ENCODE data around the gene FAM177A1.
"Not testable (repeated sequence)": the region's sequence is repeated elsewhere in the genome, so short reads cannot be mapped to it uniquely, and the experiment has no call there.

FAM177A1 gene, protein sequence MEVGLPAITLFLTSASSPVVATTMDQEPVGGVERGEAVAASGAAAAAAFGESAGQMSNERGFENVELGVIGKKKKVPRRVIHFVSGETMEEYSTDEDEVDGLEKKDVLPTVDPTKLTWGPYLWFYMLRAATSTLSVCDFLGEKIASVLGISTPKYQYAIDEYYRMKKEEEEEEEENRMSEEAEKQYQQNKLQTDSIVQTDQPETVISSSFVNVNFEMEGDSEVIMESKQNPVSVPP

GRCh38 chr14:35046048-35046750 lies at the start of gene FAM177A1:
TSS of gene FAM177A1 (plus strand) at chr14:35046272. CDS start at chr14:35046464, 192 bp downstream.
- in situ Hi-C loops (cut with MboI; ENCODE audit: low sequenced_read_pairs), result no loop called here

- in situ Hi-C loops (cut with MboI; ENCODE audit: low sequenced_read_pairs), result no loop called here
Observed at GRCh38 chr14:34997762-34998161, 48.3 kb upstream of the FAM177A1 start.

DNA sequence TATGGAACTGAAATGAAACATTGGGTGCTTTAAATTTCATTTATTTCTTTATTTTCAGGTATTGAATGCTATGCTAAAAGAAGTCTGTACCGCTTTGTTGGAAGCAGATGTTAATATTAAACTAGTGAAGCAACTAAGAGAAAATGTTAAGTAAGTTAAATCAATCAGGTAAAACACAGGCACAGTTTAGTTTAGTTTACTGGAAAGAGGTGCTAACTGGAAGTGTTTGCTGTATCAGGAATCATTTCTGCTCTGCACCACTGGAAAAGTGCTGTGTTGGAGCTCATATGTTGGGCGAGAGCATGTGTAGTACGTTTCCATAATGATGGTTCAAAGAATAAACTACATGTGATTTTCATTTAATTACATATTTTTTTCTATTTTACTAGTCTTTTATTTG lies 46.6 kb upstream of the FAM177A1 start:
- in situ Hi-C loops (cut with MboI; ENCODE audit: low sequenced_read_pairs), result no loop called here

- in situ Hi-C loops (cut with MboI; ENCODE audit: low sequenced_read_pairs), result no loop called here
Observed at GRCh38 chr14:35001621-35002020, 44.5 kb upstream of the FAM177A1 start.

DNA sequence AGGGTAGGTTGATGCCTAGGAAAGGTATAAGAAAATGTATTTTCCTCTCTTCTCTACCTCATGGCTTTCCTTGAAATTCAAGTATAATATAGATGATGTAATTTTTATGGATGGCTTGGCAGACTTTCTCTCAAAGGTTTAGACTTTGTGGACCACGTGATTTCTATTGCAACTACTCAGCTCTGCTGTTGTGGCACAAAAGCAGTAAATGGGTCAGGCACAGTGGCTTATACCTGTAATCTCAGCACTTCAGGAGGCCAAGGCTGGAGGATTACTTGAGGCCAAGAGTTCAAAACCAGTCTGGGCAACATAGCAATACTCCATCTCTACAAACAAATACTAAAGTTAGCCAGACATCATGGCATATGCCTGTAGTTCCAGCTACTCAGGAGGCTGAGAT lies 41.2 kb upstream of the FAM177A1 start:
- in situ Hi-C loops (cut with MboI; ENCODE audit: low sequenced_read_pairs), result no loop called here

GRCh38 chr14:35016568-35016967 lies 29.5 kb upstream of the FAM177A1 start:
- in situ Hi-C loops (cut with MboI; ENCODE audit: low sequenced_read_pairs), result no loop called here

GRCh38 chr14:35020713-35021112 lies 25.4 kb upstream of the FAM177A1 start:
- in situ Hi-C loops (cut with MboI; ENCODE audit: low sequenced_read_pairs), result no loop called here

DNA sequence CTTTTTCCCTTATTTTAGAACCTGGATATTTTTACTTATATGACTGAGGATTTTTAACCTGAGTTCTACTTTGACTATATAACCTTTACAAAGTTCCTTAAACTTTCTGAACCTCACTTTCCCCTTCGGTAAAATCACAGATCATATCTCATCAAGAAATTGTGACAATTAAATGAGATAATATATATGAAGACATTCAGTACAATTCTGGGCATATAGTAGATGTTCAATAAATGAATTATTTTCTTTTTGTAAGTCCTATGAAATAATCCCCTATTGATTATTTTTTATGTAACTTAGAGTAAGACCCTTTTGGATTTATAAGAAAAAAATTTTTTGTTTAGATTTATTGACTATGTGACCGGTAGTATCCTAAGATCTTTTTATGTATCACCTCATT lies 17.6 kb upstream of the FAM177A1 start:
- in situ Hi-C loops (cut with MboI; ENCODE audit: low sequenced_read_pairs), result no loop called here

DNA sequence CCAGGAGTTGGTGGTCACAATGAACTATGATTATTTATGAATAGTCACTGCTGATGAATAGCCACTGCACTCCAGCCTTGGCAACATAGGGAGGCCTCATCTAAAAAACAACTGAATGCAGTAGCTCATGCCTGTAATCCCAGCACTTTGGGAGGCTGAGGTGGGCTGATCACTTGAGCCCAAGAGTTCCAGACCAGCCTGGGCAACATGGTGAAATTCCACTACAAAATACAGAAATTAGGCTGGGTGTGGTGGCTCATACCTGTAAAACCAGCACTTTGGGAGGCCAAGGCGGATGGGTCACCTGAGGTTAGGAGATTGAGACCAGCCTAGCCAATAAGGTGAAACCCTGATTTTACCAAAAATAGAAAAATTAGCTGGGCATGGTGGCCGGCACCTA lies 13.5 kb upstream of the FAM177A1 start:
- in situ Hi-C loops (cut with MboI; ENCODE audit: low sequenced_read_pairs), result no loop called here

- in situ Hi-C loops (cut with MboI; ENCODE audit: low sequenced_read_pairs), result no loop called here
Observed at GRCh38 chr14:35034440-35034833, 11.6 kb upstream of the FAM177A1 start.

GRCh38 chr14:35034944-35035554 lies 11.0 kb upstream of the FAM177A1 start:
- in situ Hi-C loops (cut with MboI; ENCODE audit: low sequenced_read_pairs), result not testable (repeated sequence)

- in situ Hi-C loops (cut with MboI; ENCODE audit: low sequenced_read_pairs), result not testable (repeated sequence)
Observed at GRCh38 chr14:35038312-35038711, 7.8 kb upstream of the FAM177A1 start.

DNA sequence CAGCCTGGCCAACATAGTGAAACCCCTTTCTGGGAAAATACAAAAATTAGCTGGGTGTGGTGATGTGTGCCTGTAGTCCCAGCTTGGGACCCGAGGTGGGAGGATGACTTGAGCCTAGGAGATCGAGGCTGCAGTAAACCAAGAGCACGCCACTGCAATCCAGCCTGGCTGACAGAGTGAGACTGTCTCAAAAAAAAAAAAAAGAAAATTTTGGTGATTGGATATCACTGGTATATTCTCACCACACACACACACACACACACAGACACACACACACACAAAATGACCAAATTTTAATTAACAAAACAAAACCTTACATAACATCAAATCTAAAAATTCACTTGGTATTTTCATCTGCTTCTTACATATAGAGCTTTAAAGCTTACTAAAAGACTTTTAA lies 3.4 kb upstream of the FAM177A1 start:
- in situ Hi-C loops (cut with MboI; ENCODE audit: low sequenced_read_pairs), result no loop called here

GRCh38 chr14:35043046-35043445 lies 3.0 kb upstream of the FAM177A1 start:
- in situ Hi-C loops (cut with MboI; ENCODE audit: low sequenced_read_pairs), result no loop called here

DNA sequence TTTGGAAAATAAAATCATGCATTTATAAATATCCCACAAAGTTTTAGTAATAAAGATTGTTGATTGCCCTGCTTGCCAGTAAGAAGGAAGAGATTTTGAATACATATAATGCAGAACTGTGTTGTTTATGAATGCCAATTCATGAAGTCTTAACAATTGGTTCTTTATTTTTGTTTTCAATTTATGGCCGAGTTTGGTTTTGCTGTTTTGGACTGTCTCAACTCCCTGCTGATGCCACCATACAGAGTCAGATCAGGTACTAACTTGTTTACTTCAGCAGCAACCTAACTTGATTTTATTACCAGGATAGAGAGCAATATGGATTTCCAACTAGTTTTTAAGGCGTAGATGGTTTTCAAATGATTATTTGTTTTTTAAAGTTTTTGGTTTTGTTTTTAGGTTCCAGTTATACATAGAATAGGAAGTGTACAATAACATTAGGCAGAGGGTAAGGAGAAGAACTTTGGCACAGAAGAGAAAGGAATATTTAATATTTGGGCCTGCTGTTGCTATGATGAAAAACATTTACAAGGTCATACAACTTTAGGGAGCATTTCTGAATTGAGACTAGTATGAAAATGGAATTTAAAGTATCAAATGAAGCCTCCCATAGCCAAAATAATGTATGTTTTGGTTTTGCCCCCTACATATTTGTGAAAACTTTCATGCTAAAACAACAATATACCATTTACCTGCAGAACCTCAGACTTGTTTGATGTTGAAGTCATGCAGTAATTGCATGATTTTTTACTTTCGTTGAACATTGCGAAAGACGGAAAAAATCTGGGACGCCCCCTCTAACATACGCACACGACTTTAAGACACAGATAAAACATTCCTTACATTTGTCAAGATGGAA lies 904 bp upstream of the FAM177A1 start:
- in situ Hi-C loops (cut with MboI; ENCODE audit: low sequenced_read_pairs), result no loop called here

GRCh38 chr14:35045798-35046047 lies 349 bp upstream of the FAM177A1 start:
- in situ Hi-C loops (cut with MboI; ENCODE audit: low sequenced_read_pairs), result no loop called here

GRCh38 chr14:35046751-35047536 lies 872 bp downstream of the FAM177A1 start:
- in situ Hi-C loops (cut with MboI; ENCODE audit: low sequenced_read_pairs), result no loop called here

DNA sequence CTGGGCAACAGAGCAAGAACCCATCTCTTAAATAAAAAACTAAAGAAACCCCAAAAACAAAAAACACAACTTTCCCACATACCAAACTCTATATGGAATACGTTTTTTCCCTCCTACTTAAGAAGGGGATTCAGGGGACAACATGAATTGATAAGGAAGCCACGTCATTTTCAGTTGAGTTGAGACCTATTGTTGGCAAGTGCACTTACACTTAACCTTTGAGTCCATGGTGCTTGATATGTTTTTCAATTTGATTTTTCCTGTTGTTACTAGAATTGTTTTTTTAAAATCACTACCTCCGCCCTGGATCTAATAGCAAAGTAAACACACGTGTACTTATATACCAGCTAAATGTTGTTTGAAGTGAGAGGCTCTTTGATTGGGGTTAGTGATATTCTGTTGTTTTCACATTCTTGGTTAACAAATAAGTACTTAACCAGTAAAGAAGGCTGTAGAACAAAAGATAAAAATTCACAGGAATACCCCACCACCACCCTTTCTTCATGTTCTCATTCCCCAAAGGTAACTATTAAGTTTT lies 2.0 kb downstream of the FAM177A1 start:
- in situ Hi-C loops (cut with MboI; ENCODE audit: low sequenced_read_pairs), result no loop called here

GRCh38 chr14:35050652-35051051 lies 4.6 kb downstream of the FAM177A1 start:
- in situ Hi-C loops (cut with MboI; ENCODE audit: low sequenced_read_pairs), result no loop called here

DNA sequence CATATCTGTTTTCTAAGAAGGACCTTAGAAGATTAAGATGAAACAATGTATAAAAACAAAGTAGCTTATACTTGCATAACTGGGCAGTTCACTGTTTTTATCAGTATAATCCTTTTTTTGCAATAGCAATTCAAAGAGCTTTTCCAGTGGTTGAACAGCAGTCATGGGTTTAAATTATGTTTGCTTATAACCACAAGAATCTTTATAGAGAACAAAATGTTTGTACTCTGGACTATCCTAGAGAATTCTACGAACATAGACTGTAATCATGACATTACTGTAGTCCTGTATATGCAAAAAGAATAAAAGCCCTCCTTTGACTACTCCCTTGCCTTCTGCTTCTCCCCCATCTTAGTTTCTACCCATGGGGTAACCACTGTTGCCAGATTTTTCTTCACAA lies 5.7 kb downstream of the FAM177A1 start:
- in situ Hi-C loops (cut with MboI; ENCODE audit: low sequenced_read_pairs), result no loop called here

GRCh38 chr14:35052637-35053036 lies 6.6 kb downstream of the FAM177A1 start:
- in situ Hi-C loops (cut with MboI; ENCODE audit: low sequenced_read_pairs), result no loop called here
